HK-2 (cell line): ENCODE measurements around the gene FBRS.
A peak's percentile ranks its signal among the peaks of the same experiment; 100 is the strongest.
"Not testable (repeated sequence)": the region's sequence is repeated elsewhere in the genome, so short reads cannot be mapped to it uniquely, and the experiment has no call there.

Source experiments
- DNase-seq: peaks from one replicate; pipeline ENCODE4 v3.0.0-alpha.2; 2018; ENCODE audit not compliant: unreplicated experiment

FBRS gene

DNA sequence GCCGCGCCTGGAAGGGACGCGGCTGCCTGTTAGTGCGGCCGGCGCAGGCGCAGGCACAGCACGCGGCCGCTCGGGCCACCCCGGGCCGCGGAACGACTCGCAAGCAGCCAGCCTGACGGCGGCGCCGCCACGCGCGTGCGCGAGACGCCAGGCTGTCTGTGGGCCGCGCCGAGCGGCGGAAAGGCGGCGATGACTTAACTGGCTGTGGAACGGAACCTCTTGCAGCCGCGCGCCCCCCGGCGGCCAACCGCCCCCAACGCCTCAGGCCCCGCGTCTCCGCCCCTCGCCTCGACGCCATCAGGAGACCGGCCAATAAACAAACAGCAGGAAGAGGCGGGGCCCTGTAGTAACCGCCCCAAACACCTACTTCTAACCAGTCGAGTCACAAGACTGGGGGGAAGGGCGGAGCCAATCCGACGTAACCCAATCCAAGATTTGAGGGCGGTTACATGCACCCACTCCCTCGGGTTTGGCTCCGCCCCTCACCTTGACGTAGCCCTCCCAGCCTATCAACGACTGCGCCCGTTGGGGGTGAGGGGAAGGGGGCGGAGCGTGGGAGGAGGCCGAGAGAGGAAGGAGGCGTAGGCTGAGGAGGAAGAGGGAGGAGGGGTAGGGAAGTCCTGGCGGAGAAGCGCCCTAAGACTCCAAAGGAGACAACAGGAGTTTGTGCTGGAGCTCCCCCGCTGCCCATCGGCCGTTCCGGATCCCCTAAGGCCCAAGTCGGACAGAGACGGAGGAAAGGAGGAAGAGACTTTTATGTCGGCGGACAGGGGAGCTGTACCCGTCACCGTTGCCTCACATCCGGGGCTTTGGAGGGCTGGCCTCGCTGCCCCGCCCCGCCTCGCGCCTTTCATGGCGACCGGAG, at the start of gene FBRS:
Gene FBRS, plus strand, starts transcription at position 566 of the 865 bp plus-strand sequence. CDS start 1,088 bp downstream, outside the sequence.
- DNase-seq = peak; percentile 95

DNA sequence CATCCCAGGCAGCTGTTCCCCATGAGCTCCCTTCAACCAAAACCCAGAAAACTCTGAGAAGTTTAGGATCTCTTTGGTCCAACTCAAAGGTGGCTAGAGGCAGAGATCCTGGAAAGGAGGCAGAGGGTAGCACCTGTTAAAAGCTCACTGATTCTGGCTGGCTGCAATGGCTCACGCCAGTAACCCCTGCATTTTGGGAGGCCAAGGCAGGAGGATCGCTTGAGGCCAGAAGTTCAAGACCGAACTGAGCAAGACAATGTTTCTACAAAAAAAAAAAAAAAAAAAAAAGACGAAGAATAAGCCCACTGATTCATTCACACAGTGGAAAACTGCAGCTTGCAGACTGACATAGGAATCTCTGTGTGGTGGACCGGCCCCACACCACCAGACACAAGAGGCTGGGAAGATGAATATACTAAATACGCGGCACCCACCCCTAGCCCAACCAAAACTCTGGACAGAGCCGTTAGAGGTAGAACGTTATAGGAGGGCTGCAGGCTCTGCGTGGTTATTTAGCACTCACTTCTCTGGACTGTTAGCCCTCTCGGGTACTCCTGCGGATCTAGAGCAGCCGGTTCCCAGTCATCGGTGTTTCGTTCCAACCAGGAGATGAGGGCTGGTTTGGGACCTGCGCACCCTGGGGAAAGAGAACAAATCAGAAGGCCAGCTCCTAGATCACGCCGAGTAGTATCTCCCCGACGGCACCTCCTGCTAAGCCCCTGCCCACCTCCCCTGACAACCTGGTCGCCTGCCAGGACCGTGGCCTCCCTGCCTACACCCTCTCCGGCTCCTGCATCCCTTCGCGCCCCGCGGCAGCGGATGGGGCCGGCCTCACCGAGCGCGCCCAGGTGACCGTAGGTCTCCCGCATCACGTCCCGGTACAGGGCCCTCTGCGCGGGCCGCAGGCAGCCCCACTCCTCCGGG, 49.0 kb upstream of the FBRS start:
- peak; percentile 42 for DNase-seq

DNA sequence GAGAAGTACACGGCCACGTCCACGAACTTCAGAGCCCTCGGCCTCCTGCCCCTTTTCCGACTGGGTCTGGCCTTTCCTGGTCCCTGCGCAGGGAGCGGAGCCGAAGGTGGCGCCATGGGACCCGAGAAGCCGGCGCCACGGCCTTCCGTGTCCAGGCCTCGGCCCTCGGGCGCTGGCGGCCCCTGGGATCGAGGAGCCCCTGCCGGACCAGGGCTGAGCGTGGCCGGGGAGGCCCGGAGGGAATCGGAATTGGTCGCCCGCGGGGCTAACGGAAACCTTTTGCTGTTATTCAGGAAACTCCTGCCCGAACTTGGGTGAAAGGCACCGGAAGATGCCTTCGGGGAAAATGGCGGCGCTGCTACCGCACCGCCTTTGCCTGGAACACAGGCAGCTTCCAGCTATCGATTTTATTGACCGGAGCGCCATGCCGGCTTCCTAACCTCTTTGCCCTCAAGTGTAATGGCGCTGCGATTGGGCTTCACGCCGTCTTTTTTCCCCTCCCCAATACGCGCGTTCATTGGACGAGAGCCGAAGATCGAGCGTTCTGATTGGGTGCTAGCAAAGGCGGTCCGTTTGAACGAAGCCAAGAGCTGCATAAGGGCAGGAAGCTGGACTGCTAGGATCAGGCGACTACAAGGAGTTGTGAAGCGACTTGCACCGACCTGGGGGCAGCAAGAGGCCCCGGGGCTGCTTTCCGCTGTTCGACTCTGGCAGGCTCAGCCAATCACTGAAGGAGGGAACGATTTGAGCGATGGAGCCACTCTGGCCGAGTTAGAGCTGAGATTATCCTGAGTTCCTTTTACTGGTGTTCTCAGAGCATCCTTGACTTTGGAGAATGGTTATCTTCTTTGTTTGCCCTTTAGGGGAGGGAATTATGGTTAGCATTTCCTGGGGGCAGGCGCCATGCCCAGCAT, 48.0 kb upstream of the FBRS start, which contains the start of gene ZNF689:
Gene ZNF689, minus strand, starts transcription at position 464 of the 914 bp plus-strand sequence. Its CDS starts 348 bp downstream, at position 116.
- DNase-seq = peak; percentile 94

DNA sequence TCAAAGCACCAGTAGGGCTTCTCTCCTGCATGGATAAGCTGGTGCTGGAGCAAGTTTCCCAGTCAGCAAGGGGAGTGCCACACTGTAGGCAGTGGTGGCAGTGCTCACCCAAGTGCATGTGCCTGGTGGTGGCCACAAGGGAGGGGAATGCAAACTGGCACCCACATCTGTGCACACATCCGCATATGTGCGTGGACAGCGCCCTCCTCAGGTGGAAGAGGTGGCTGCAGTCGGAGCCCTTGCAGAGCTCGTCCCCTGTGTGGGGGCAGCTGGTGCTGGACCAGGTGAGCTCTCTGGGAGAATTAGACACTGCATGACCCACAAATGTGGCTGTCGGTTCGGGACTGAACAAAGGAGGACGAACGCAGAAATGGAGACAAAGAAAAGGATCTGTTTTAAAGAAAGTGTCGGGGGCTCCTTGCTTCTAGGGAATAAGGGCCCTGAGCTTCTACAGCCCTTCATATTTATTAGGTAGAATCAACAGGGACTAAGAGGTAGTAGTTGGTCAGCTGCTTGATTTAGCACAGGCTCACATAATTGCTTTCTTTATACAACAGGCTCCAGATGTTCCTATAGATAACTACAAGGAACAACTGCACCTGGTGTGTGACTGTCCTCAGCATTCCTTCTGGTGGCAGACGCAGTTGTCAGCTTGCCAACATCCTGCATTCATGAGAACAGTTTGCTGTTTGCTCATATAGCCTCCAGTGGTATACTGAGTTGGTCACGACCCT, 42.7 kb upstream of the FBRS start:
- no peak for DNase-seq

DNA sequence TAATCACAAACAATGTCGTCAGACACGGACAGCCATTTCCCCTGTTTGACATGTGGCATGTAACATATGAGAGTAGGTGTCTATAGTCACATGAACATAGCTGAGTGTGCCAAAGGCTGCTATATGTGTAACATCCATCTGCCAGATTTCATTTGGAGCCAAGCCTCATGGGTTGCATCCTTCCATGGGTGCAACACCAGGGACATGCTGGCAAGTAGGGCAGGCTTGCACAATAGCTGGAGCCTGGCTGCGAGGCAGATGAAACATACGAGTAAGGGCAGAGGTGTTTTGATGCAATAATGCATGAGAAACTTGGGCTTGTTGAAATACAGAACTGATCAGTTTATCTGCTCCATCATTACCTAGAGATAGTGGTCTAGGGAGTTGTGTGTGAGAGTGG, 39.0 kb upstream of the FBRS start:
- no peak for DNase-seq

DNA sequence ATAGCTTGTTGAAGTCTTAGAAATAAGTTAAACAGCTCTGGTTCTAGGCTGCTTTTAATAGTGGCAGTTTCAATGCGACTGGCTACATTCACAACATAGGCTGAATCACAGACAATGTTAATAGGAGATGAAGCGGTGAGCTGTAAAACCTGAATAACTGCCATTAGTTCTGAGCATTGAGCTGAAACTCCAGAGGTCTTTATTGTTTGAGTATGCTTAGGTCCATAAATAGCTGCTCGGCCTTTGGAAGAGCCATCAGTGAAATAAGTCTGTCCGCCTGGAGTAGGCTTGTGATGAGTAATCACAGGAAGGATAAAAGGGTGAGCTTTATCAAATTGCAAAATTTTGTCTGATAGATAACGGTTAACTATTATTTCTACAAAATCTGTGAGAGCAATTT, 38.6 kb upstream of the FBRS start:
- no peak for DNase-seq

DNA sequence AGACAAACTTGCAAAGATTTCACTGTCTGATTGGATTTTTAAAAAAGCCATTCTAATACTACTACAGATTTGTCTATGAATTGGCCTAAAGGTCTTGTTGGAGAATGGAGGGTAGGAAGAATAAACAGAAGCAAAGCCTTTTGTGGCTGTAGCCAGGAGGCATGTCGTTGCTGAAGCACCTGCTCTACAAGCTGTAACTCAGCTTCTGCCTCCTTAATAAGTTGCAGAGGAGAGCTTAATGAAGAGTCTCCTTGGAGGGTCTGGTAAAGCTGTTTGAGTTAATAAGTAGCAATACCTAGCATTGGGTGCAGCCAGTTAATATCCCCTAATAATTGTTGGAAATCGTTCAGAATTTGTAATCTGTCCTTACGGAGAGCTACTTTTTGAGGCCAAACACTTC, 38.1 kb upstream of the FBRS start:
- DNase-seq = no peak

DNA sequence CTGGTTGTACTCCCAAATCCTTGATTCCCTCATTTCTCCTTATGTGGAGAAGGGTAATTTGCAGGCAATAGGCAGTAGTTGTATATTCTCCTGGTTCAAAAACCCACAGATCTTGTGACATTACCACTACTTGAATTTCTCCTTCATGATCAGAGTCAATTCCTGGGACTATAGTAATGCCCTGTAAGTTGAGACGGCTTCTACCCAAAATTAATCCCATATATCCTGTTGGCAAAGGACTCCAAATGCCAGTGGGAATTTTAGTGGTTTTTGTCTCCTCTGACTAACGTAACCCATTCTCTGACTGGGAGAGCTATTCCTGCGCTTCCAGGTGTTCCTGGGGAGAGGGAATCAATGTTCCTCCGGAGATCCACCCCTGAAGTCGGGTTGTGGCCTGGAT, 36.5 kb upstream of the FBRS start:
- DNase-seq = no peak

DNA sequence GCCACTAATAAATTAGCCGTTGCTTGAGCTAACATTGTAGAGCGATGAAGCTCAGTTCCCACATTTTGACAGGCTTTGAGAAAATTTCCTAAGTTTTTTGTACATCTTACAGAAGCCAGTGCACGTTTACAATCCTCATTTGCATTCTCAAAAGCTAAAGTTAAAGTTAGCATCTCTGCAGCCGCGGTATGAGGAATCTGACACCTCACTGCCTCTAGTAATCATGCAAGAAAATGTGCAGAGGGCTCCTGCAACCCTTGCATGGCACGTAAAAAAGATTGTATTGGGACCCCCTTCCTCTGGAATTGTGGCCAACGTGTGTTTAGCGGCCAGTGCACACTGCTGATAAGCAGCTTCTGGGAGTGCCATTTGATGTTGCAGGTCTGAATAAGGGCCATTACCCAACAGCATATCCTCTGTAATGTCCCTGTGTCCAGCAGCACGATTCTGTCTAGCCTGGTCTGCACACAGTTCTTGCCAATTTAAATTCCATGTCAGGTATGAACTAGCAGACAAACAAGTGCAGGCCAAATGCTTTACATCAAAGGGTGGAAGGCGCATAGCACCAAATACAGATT, 35.7 kb upstream of the FBRS start:
- no peak for DNase-seq

DNA sequence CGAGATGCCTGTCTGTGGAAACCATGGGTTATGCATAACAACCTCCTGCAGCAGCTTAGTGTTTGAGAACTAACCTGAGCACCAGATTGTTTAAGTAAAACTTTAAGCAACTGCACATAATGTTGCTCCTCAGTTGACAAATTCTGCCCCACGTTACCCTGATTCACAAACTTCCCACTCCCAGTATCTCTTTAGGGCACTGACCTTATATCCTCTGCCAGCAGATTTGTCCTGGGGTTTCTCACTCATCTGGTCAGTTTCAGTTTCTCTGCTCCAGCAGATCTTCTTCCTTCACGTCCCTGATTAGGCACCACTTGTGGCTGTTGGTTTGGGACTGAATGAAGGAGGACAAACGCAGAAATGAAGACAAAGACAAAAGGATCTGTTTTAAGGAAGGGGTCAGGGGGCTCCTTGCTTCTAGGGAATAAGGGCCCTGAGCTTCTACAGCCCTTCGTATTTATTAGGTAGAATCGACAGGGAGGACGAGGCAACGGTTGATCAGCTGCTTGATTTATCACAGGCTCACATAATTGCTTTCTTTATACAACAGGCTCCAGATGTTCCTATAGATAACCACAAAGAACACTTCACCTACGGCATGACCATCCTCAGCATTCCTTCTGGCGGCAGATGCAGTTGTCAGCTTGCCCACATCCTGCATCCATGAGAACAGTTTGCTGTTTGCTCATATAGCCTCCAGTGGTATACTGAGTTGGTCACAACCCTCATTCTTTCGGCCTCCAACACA, 34.5 kb upstream of the FBRS start:
- no peak for DNase-seq

DNA sequence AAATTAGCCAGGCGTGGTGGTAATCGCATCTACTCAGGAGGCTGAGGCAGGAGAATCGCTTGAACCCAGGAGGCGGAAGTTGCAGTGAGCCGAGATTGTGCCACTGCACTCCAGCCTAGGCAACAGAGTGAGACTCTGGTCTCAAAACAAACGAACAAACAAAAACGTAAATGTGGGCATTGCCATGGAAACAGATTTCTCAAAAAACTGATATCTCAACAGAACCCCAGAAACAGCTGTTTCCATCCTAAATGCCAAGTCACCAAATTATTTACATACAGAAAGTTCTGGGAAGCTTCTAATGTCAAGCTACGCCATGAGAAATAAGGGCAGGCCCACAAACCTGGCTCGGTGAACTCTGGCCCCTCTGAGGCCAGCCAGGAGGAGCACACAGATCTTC, 32.0 kb upstream of the FBRS start:
- no peak for DNase-seq

DNA sequence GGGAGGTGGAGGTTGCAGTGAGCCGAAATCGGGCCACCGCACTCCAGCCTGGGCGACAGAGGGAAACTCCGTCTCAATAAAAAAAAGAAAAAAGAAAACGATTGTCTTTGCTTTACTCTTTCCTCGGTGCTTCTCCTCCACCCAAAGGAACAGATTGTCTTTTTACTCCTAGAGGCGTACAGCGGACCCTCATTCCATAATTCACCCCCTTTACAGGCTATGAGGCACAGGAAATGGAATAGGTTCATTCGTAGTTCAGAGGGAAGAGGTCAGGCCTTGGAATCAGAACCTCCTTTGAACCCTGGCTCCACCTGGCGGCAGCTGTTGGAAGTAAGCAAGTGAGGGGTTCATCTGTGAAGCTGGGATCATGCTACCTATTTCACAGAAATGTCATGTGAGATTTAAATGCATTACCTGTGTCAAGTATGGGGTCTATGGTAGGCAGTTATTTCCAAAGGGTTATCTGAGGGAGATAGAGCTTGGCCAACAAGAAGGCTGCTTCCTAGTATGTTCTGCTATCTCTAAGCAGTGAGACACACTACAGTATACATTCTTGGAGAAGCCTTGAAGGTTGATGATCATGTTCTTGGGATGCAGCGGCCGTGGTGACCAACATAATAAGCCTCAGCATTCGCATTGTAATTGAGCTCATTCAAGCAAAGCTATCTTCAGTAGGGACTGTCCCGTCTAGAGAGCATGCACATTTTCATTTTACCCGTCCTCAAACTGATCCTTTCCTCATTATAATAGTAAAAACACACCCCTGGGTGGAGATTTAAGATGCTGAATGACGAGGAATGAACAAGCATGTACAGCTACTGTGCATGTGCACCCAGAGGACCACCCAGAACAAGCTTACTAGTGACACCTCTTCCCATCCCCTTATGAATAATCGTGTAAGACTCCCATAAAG, 29.3 kb upstream of the FBRS start:
- peak; percentile 72 for DNase-seq

DNA sequence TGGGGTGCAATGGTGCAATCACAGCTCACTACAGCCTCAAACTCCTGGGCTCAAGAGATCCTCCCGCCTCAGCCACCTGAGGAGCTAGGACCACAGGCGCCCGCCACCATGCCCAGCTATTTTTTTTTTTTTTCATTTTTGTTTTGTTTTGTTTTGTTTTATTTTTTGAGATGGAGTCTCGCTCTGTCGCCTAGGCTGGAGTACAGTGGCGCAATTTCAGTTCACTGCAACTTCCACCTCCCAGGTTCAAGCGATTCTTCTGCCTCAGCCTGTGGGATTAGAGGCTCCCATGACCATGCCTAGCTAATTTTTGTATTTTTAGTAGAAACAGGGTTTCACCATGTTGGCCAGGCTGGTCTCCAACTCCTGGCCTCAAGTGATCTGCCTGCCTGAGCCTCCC, 25.8 kb upstream of the FBRS start:
- DNase-seq = not testable (repeated sequence)

DNA sequence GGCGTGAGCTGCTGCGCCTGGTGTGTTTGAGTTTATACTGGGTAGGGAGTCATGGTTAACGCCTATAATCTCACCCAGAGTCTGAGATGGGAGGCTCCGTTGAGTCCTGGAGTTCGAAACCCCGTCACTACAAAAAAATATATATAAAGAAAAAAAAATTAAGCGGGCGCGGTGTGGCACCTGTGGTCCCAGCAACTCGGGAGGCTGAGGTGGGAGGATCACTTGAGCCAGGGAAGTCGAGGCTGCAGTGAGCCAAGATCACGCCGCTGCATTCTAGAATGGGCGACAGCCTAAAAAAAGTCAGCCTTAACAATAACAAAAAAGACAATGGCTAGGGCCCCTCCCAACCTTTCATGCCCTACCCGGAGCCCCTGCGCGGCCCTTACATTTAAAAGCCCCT, 24.7 kb upstream of the FBRS start:
- DNase-seq = no peak

DNA sequence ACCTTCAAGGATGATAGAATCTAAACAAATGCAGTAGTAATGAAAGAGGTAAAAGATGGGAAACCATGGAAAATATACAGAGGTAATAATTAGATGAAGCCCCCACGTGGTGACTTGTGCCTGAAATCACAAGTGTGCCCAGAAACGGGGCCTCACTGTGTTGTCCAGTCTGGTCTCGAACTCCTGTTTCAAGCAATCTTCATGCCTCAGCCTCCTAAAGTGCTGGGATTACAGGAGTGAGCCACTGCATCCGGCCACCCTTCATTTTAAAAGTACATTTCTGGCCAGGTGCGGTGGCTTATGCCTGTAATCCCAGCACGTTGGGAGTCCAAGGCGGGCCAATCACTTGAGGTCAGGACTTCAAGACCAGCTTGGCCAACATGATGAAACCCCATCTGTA, 21.6 kb upstream of the FBRS start:
- DNase-seq = no peak

DNA sequence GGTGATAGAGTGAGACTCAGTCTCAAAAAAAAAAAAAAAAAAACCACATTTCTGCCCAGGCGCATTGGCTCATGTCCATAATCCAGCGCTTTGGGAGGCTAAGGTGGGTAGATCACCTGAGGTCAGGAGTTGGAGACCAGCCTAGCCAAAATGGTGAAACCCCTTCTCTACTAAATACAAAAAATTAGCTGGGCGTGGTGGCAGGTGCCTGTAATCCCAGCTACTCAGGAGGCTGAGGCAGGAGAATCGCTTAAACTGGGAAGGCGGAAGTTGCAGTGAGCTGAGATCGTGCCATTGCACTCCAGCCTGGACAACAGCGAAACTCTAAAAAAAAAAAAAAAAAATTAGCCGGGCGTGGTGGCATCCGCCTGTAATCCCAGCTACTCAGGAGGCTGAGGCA, 21.1 kb upstream of the FBRS start:
- DNase-seq = not testable (repeated sequence)

DNA sequence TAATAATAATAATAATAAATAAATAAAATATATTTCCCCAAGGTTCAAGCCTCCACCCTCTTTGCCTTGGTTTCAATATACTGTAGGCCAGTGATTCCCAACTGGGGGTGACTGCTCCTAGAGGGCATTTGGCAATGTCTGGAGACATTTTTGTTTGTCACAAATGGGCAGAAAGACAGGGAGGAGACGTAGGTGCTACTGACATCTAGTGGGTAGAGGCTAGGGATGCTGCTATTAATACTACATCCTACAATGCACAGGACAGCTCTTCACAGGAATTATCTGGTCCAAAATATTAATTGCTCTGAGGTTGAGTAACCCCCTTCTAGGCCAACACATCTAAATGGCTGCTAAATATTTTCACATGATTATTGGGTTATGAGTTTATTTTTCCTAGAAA, 20.3 kb upstream of the FBRS start:
- no peak for DNase-seq

DNA sequence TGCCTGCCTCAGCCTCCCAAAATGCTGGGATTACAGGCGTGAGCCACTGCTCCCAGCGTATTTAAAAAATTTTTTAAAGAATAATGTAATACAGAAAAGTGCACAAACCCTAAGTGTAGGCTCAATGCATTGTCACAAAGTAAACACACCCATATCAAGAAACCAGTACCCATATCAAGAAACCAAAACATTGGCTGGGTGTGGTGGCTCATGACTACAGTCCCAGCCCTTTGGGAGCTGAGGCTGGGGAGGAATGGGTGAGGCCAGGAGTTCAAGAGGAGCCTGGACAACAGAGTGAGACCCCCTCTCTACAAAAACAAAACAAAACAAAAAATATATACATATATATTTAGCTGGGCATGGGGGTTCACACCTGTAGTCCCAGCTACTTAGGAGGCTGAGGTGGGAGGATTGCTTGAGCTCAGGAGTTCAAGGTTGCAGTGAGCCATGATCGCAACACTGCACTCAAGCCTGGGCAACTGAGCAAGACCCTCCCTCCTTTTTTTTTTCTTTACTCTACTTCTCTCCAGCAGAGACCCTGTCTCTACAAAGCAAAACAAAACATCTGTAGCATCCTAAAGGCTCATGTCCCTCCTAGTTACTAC, 16.8 kb upstream of the FBRS start:
- no peak for DNase-seq
